BJ (cell line): ENCODE measurements around the gene MRPL36. TPM values are rescaled to one million over a fixed set of nuclear protein-coding genes. Genes with fewer than 3 reads are reported as not detected.
"Not testable (repeated sequence)": the region's sequence is repeated elsewhere in the genome, so short reads cannot be mapped to it uniquely, and the experiment has no call there.

Source experiments
- CTCF ChIA-PET: fragments of 350-600 bp; formaldehyde crosslinking; extraction: SDS; loops from one replicate; lab custom pipeline; 2021; ENCODE audit warnings: antibody characterized with exemption, inconsistent platforms; lab: Yijun Ruan, JAX
- POLR2A ChIA-PET: fragments of 300-600 bp; sonication (Branson Sonifier 250); formaldehyde crosslinking; extraction: SDS; loops from one replicate; lab custom pipeline; 2021; ENCODE audit warnings: antibody characterized with exemption; lab: Charles Lee
- DNase-seq: peaks from one replicate; pipeline ENCODE4 v3.0.0-alpha.2; 2011; ENCODE audit warnings: low read depth
- H3K27me3 ChIP-seq: 2 replicates; pipeline ENCODE4 v1.6.0; 2011; ENCODE audit warnings: low read length; ENCODE audit not compliant: control insufficient read depth, insufficient read depth
- H3K36me3 ChIP-seq: 2 replicates; pipeline ENCODE4 v1.5.1; 2011; ENCODE audit warnings: low read length; ENCODE audit not compliant: control insufficient read depth, insufficient read depth
- H3K4me3 ChIP-seq: 2 replicates; pipeline ENCODE4 v1.5.1; 2011; ENCODE audit warnings: low read depth, mild to moderate bottlenecking, control low read depth, low read length
- polyA plus RNA-seq: library from polyadenylated mRNA; depleted of rRNA; stranded (reverse); fragments of >200 nt; gene quantifications from 2 replicates; pipeline ENCODE4 v1.2.3, GENCODE V29; 2011
- TF ChIP-seq, protein P1 (sequence below): IDR thresholded peaks from 2 replicates; pipeline ENCODE4 v1.5.1; 2011; ENCODE audit warnings: low read depth, mild to moderate bottlenecking, control low read depth, inconsistent platforms, low read length, moderate library complexity; ENCODE audit not compliant: insufficient read depth

The MRPL36 gene
- polyA plus RNA-seq, 1 experiment, result 67.9 TPM

DNA sequence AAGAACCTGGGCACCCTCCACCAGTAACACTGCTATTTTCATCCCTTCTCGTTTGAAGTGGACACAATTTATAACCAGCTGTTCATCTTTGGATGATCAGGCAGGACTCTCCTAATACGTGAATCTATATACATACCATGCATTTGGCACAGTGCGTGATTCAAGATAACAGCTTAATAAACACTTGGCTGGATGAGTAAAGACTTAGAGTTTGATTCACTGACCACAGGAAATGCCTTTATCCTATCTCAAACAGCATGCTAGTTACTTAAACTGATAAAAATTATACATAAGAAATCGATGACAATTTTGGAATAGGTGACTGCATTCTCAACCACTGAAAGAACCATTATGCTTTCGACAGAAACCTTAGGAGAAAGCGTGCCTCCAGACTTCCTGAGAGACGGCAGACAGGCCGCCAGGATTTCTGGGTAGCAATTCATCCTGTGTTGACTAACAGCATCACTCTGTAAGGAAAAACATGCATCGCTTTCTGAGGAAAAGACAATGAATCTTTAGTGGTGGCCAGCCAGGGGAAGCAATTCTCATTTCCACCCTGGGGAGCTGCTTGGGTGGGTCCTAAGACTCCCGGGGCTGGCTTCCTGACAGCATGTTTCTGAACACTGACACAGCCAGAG is 9.7 kb downstream of the MRPL36 start:
- DNase-seq, result no peak
- Histone ChIP-seq H3K36me3 (no peaks in the 10 kb centered on the region), H3K27me3 (no peaks in the 10 kb centered on the region), H3K4me3 (no peak overlapping the region)
- TF ChIP-seq, protein P1, sequence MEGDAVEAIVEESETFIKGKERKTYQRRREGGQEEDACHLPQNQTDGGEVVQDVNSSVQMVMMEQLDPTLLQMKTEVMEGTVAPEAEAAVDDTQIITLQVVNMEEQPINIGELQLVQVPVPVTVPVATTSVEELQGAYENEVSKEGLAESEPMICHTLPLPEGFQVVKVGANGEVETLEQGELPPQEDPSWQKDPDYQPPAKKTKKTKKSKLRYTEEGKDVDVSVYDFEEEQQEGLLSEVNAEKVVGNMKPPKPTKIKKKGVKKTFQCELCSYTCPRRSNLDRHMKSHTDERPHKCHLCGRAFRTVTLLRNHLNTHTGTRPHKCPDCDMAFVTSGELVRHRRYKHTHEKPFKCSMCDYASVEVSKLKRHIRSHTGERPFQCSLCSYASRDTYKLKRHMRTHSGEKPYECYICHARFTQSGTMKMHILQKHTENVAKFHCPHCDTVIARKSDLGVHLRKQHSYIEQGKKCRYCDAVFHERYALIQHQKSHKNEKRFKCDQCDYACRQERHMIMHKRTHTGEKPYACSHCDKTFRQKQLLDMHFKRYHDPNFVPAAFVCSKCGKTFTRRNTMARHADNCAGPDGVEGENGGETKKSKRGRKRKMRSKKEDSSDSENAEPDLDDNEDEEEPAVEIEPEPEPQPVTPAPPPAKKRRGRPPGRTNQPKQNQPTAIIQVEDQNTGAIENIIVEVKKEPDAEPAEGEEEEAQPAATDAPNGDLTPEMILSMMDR, result no peak
- CTCF ChIA-PET, result interaction anchor here (1.1 to 1.8 kb wide), 2 partner anchors 17 to 26 kb away, joined by 4 to 6 read pairs; no protein-coding TSS in a partner anchor
- POLR2A ChIA-PET, result no interaction called here

DNA sequence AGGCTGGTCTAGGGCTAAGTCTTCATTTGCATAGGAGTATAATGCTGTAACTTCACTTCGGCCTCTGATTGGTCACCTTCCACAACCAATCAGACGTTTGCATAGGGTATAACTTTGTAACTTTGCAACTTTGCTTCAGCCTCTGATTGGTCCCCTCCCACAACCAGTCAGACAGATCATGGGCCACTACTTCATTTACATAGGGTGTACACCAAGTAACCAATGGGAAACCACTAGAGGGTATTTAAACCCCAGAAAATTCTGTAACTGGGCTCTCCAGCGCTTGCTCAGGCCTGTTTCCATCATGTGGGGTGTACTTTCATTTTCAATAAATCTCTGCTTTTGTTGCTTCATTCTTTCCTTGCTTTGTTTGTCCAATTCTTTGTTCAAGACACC is 10.2 kb downstream of the MRPL36 start:
- H3K36me3 ChIP-seq, DNase-seq, H3K27me3 ChIP-seq, H3K4me3 ChIP-seq, POLR2A ChIA-PET: not testable (repeated sequence)
- CTCF ChIA-PET, result interaction anchor here (1.1 to 1.8 kb wide), 2 partner anchors 17 to 25 kb away, joined by 4 to 6 read pairs; no protein-coding TSS in a partner anchor

DNA sequence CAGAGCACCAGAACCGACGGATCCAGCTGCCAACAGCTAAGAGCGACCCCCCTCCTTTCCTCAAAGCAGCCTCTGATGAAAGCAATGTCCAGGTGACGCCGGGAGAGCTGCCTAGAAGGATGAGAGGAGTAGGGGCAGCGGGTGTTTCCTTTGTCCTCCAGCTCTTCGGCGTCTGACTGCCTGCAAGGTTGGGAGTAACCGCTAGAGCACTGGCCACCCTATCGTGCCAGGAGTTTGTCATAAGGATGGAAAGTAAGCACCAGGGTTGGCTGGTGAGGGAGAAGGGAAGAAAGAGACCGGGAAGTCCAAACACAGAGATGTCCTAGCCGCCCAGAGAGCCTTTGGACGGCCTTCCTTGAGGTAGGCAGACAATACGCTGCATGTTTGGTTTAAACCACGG is 10.8 kb downstream of the MRPL36 start:
- Histone ChIP-seq H3K27me3 (0 out of 2 replicates have a peak, but pooled peaks cover 5% of the 10 kb centered on the region), H3K36me3 (no peaks in the 10 kb centered on the region), H3K4me3 (no peak overlapping the region)
- POLR2A ChIA-PET, result no interaction called here
- DNase-seq, result no peak
- CTCF ChIA-PET, result interaction anchor here (1.9 kb wide), 1 partner anchor 25 kb away, joined by 5 read pairs; no protein-coding TSS in a partner anchor
- TF ChIP-seq, protein P1, result no peak

DNA sequence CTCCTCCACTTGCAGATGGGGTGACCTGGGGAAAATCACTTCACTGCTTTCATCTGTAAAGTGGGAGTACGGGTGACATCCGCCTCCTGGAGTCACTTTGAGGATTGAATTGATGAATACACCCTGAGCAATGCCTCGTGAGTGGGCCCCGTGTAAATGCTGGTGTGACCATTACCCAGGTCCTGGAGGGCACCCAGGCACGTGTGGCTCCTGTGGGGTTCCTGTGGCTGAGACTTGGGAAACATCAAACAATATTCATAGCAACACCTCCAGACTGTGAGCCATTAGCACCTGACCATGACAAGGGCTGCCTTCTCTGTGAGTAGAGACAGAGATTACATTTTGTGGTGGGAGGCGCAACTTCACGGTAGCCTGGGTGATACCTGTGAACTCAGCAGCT is 11.4 kb downstream of the MRPL36 start:
- ChIA-PET POLR2A (no interaction called here), CTCF (interaction anchor here (1.9 kb wide), 1 partner anchor 25 kb away, joined by 5 read pairs; no protein-coding TSS in a partner anchor)
- 0 out of 2 replicates have a peak, but pooled peaks cover 5% of the 10 kb centered on the region for H3K27me3 ChIP-seq

DNA sequence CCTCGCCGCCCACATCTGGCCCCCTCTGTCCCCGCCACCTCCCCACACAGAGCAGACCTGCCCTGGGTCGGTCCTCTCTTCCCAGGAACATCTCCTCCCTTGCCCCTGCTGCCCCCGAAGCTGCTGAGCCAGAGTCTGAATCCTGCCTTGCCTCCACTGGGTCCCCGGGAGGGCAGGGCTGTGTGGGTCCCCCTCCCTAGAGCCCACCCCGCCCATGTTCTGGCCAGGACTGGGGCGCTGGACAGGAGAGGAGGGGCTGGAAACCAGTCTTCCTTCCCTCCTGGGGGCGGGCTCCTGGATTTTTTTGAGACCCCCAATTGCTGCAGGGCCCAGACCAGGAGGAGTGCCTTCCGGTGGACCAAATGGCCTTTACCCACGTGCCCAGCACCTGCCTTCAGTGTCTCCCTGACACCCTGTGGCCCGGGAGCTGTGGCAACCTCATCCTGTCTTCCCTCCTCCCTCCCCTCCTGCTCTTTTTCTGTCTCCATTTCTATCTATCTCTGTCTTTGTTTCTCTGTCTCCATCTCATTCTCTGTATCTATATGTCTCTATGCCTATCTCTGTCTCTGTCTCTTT is 12.1 kb downstream of the MRPL36 start:
- Histone ChIP-seq H3K27me3 (peaks cover 7% of the 10 kb centered on the region; the same call in 1 of the 2 replicates), H3K36me3 (no peaks in the 10 kb centered on the region), H3K4me3 (no peak overlapping the region)
- no peak for DNase-seq
- ChIA-PET POLR2A (no interaction called here), CTCF (interaction anchor here (1.9 kb wide), 1 partner anchor 24 kb away, joined by 5 read pairs; no protein-coding TSS in a partner anchor)
- TF ChIP-seq, protein P1, result no peak

More for the DNA sequence above, 11.4 kb downstream of the MRPL36 start:
- H3K36me3 ChIP-seq, result no peaks in the 10 kb centered on the region
- no peak overlapping the region for H3K4me3 ChIP-seq
- TF ChIP-seq, protein P1, result no peak
- DNase-seq, result no peak
